ENCODE measurements around the gene RIOK3. TPM values are rescaled to one million over a fixed set of nuclear protein-coding genes. Genes with fewer than 3 reads are reported as not detected.

The RIOK3 gene
- polyA plus RNA-seq, 1 donor from 2014 or later = 109 TPM

- Histone ChIP-seq H3K9me3 (ENCODE audit: low read length) (no peaks in the 10 kb centered on the region), H3K27ac (ENCODE audit: low read length) (no peak overlapping the region), H3K9ac (ENCODE audit: low read length) (no peak overlapping the region), H3K27me3 (ENCODE audit: insufficient read depth, low read depth, low read length) (no peaks in the 10 kb centered on the region), H3K9me2 (ENCODE audit: insufficient read depth, low read length) (no peaks in the 10 kb centered on the region), H3K79me2 (replicated peaks; ENCODE audit: insufficient read depth, low read length) (no peaks in the 10 kb centered on the region), H3F3A (ENCODE audit: insufficient read depth, low read length, poor library complexity, severe bottlenecking) (no peaks in the 10 kb centered on the region), H3K36me3 (ENCODE audit: insufficient read depth, low read length) (no peaks in the 10 kb centered on the region), H3K4me2 (ENCODE audit: low read length) (no peak overlapping the region), H3K4me3 (ENCODE audit: low read length) (no peak overlapping the region), H4K20me1 (ENCODE audit: insufficient read depth) (no peaks in the 10 kb centered on the region), H2AFZ (ENCODE audit: low read depth, low read length) (no peak overlapping the region)
- no peak for TF ChIP-seq POLR2AphosphoS5 (IDR thresholded peaks at IDR 0.05)
- TF ChIP-seq TAF1 (IDR thresholded peaks at IDR 0.05; ENCODE audit: low read depth) = no peak
- no peak for TF ChIP-seq EZH2 (IDR thresholded peaks at IDR 0.05; ENCODE audit: borderline replicate concordance, insufficient read depth, low read length, poor library complexity, severe bottlenecking)
- TF ChIP-seq SMC3 (conservative IDR thresholded peaks at IDR 0.05; ENCODE audit: poor library complexity) = no peak
- no peak for TF ChIP-seq REST (IDR thresholded peaks at IDR 0.05; ENCODE audit: borderline replicate concordance)
- no peak for TF ChIP-seq MXI1 (conservative IDR thresholded peaks at IDR 0.05; ENCODE audit: poor library complexity, severe bottlenecking)
- TF ChIP-seq EP300 (conservative IDR thresholded peaks at IDR 0.05; ENCODE audit: poor library complexity, severe bottlenecking) = no peak
Observed at GRCh38 chr18:23493654-23494053, 40.6 kb downstream of the RIOK3 start.

- Histone ChIP-seq H2AFZ (ENCODE audit: low read depth, low read length) (no peak overlapping the region), H3K36me3 (ENCODE audit: insufficient read depth, low read length) (no peaks in the 10 kb centered on the region), H3K27me3 (ENCODE audit: insufficient read depth, low read depth, low read length) (no peaks in the 10 kb centered on the region), H3F3A (ENCODE audit: insufficient read depth, low read length, poor library complexity, severe bottlenecking) (no peaks in the 10 kb centered on the region), H3K9me2 (ENCODE audit: insufficient read depth, low read length) (no peaks in the 10 kb centered on the region), H3K9ac (ENCODE audit: low read length) (no peak overlapping the region), H3K4me3 (ENCODE audit: low read length) (no peak overlapping the region), H4K20me1 (ENCODE audit: insufficient read depth) (no peaks in the 10 kb centered on the region), H3K4me2 (ENCODE audit: low read length) (no peak overlapping the region), H3K79me2 (replicated peaks; ENCODE audit: insufficient read depth, low read length) (no peaks in the 10 kb centered on the region), H3K9me3 (ENCODE audit: low read length) (no peaks in the 10 kb centered on the region), H3K27ac (ENCODE audit: low read length) (no peak overlapping the region)
- no peak for TF ChIP-seq TAF1 (IDR thresholded peaks at IDR 0.05; ENCODE audit: low read depth)
Observed at GRCh38 chr18:23494992-23495391, 41.9 kb downstream of the RIOK3 start.

- H3K9me3 ChIP-seq (ENCODE audit: low read length) = no peaks in the 10 kb centered on the region
- no peaks in the 10 kb centered on the region for H3K27me3 ChIP-seq (ENCODE audit: insufficient read depth, low read depth, low read length)
- no peak overlapping the region for H2AFZ ChIP-seq (ENCODE audit: low read depth, low read length)
Observed at GRCh38 chr18:23495723-23496440, 42.8 kb downstream of the RIOK3 start.

More at GRCh38 chr18:23495723-23496440, 42.8 kb downstream of the RIOK3 start:
- TF ChIP-seq SMC3 (conservative IDR thresholded peaks at IDR 0.05; ENCODE audit: poor library complexity) (no peak), REST (IDR thresholded peaks at IDR 0.05; ENCODE audit: borderline replicate concordance) (no peak), EP300 (conservative IDR thresholded peaks at IDR 0.05; ENCODE audit: poor library complexity, severe bottlenecking) (no peak), MXI1 (conservative IDR thresholded peaks at IDR 0.05; ENCODE audit: poor library complexity, severe bottlenecking) (no peak), CTCF (IDR thresholded peaks at IDR 0.05; ENCODE audit: poor library complexity, severe bottlenecking) (no peak), TAF1 (IDR thresholded peaks at IDR 0.05; ENCODE audit: low read depth) (no peak), EZH2 (IDR thresholded peaks at IDR 0.05; ENCODE audit: borderline replicate concordance, insufficient read depth, low read length, poor library complexity, severe bottlenecking) (no peak), RAD21 (conservative IDR thresholded peaks at IDR 0.05) (no peak), POLR2AphosphoS5 (IDR thresholded peaks at IDR 0.05) (no peak)
- Histone ChIP-seq H3K79me2 (replicated peaks; ENCODE audit: insufficient read depth, low read length) (no peaks in the 10 kb centered on the region), H3K9me2 (ENCODE audit: insufficient read depth, low read length) (no peaks in the 10 kb centered on the region), H3K9ac (ENCODE audit: low read length) (no peak overlapping the region), H3K27ac (ENCODE audit: low read length) (no peak overlapping the region), H3K36me3 (ENCODE audit: insufficient read depth, low read length) (no peaks in the 10 kb centered on the region), H3K4me2 (ENCODE audit: low read length) (no peak overlapping the region), H3K4me3 (ENCODE audit: low read length) (no peak overlapping the region), H3F3A (ENCODE audit: insufficient read depth, low read length, poor library complexity, severe bottlenecking) (no peaks in the 10 kb centered on the region), H4K20me1 (ENCODE audit: insufficient read depth) (no peaks in the 10 kb centered on the region)
